Upper lobe of left lung (tissue), 6 donors: ENCODE data around the gene SEC62. TPM values are rescaled to one million over a fixed set of nuclear protein-coding genes. Genes with fewer than 3 reads are reported as not detected.

Experiments used
- ATAC-seq, 2 donors: fragments of 200-7000 bp; cut with Tn5 transposase; one replicate each; pipeline ENCODE4 v1.9.1; 2022; ENCODE audit warnings: mild to moderate bottlenecking in 2 of 2, moderate library complexity in 2 of 2; ENCODE audit not compliant: low FRiP score in 2 of 2
- DNase-seq, 2 donors: peaks; one replicate each; pipeline ENCODE4 v3.0.0-alpha.2; 2019 to 2020
- H3K27ac ChIP-seq, 4 donors: fragments of 200-600 bp; sonication (generic); one replicate each; pipeline ENCODE4 v1.5.1; 2016 to 2019
- H3K27me3 ChIP-seq, 4 donors: fragments of 200-600 bp; sonication (generic); one replicate each; pipeline ENCODE4 v1.5.1; 2017 to 2019
- H3K36me3 ChIP-seq, 4 donors: fragments of 200-600 bp; sonication (generic); one replicate each; pipeline ENCODE4 v1.5.1; 2016 to 2019
- H3K4me1 ChIP-seq, 4 donors: fragments of 200-600 bp; sonication (generic); one replicate each; pipeline ENCODE4 v1.5.1; 2018 to 2019
- H3K4me3 ChIP-seq, 4 donors: fragments of 200-600 bp; sonication (generic); one replicate each; pipeline ENCODE4 v1.5.1; 2017 to 2019; ENCODE audit warnings: mild to moderate bottlenecking in 2 of 4, moderate library complexity in 1 of 4
- H3K9me3 ChIP-seq, 4 donors: fragments of 200-600 bp; sonication (generic); one replicate each; pipeline ENCODE4 v1.5.1; 2018 to 2019
- CTCF ChIP-seq, 6 experiments: fragments of 450-650 bp in 4 of 6; fragments of 200-600 bp in 2 of 6; sonication (generic) in 2 of 6; IDR thresholded peaks; one replicate each; pipeline ENCODE4 v1.5.1; 2016 to 2019; ENCODE audit warnings: antibody characterized with exemption in 6 of 6
- EP300 ChIP-seq, 4 donors: sonication (generic); formaldehyde crosslinking; IDR thresholded peaks; one replicate each; pipeline ENCODE4 v1.5.1; 2017; ENCODE audit warnings: antibody characterized with exemption in 4 of 4, control low read depth in 2 of 4
- POLR2A ChIP-seq, 4 donors: fragments of 450-650 bp; IDR thresholded peaks; one replicate each; pipeline ENCODE4 v1.5.1; 2016 to 2017; ENCODE audit warnings: antibody characterized with exemption in 4 of 4, mild to moderate bottlenecking in 2 of 4
- POLR2AphosphoS5 ChIP-seq, 2 donors: sonication (generic); formaldehyde crosslinking; IDR thresholded peaks; one replicate each; pipeline ENCODE4 v1.5.1; 2017; ENCODE audit warnings: antibody characterized with exemption in 2 of 2
- WGBS, 2 donors: methylation state at CpG; one replicate each; pipeline ENCODE4 v1.1.5; 2017 to 2018; 5-methylcytosine and 5-hydroxymethylcytosine counted together
- total RNA-seq, 6 donors: library from RNA; depleted of rRNA in 4 of 6; stranded (reverse); fragments of >200 nt in 4 of 6; gene quantifications; one replicate each; pipeline versions ENCODE4 v1.1.0 to v1.2.1, GENCODE V29; 2016 to 2021
- donor health status: DM: no; HTN: no; CAD: no; lungs with moderate emphysema.
- donor health status: DM: no; HTN: yes; CAD: no; lungs with severe emphysema.

SEC62 gene
- total RNA-seq, 6 donors from 2014 or later: 30.0 to 129 (median 72.9) TPM

- TF ChIP-seq POLR2AphosphoS5 (IDR thresholded peaks at IDR 0.05): no peak
- TF ChIP-seq EP300 (IDR thresholded peaks at IDR 0.05): no peak
- TF ChIP-seq CTCF (IDR thresholded peaks at IDR 0.05): no peak
- no peak for TF ChIP-seq POLR2A (IDR thresholded peaks at IDR 0.05)
- Histone ChIP-seq H3K27ac (no peak overlapping the region), H3K27me3 (no peaks in the 10 kb centered on the region), H3K36me3 (peaks cover 9 to 61% (median 24%) of the 10 kb centered on the region in 4 donors), H3K9me3 (no peaks in the 10 kb centered on the region), H3K4me3 (no peak overlapping the region), H3K4me1 (no peaks in the 10 kb centered on the region)
- DNase-seq (no peak), ATAC-seq (no peak)
- 92 to 93% methylated on average over 3 of the region's 3 CpGs for WGBS, 2 donors
Observed at GRCh38 chr3:169993761-169994160, 27.2 kb downstream of the SEC62 start.

GRCh38 chr3:169996063-169996462, 29.5 kb downstream of the SEC62 start:
- ATAC-seq (no peak), DNase-seq (no peak)
- H3K27me3 ChIP-seq: no peaks in the 10 kb centered on the region
- TF ChIP-seq CTCF (IDR thresholded peaks at IDR 0.05) (no peak), POLR2A (IDR thresholded peaks at IDR 0.05) (no peak), POLR2AphosphoS5 (IDR thresholded peaks at IDR 0.05) (no peak), EP300 (IDR thresholded peaks at IDR 0.05) (no peak)
- peaks cover 9 to 42% (median 15%) of the 10 kb centered on the region in 4 donors for H3K36me3 ChIP-seq
- no peaks in the 10 kb centered on the region for H3K4me1 ChIP-seq
- no peak overlapping the region for H3K4me3 ChIP-seq
- no peaks in the 10 kb centered on the region for H3K9me3 ChIP-seq
- peak overlapping the region in 1 of 4 donors; percentile 32 for H3K27ac ChIP-seq
- 93 to 96% methylated on average over 2 of the region's 2 CpGs for WGBS, 2 donors

- Histone ChIP-seq H3K4me3 (no peak overlapping the region), H3K4me1 (peaks cover 0 to 9% (median 8%) of the 10 kb centered on the region in 4 donors), H3K27ac (no peak overlapping the region), H3K9me3 (no peaks in the 10 kb centered on the region), H3K27me3 (no peaks in the 10 kb centered on the region), H3K36me3 (peaks cover 3 to 17% (median 6%) of the 10 kb centered on the region in 4 donors)
- TF ChIP-seq EP300 (IDR thresholded peaks at IDR 0.05) (peak in 1 of 4 donors; percentile 93), POLR2A (IDR thresholded peaks at IDR 0.05) (no peak), POLR2AphosphoS5 (IDR thresholded peaks at IDR 0.05) (peak in 1 of 2 donors; percentile 72), CTCF (IDR thresholded peaks at IDR 0.05) (peak in 1 of 6 experiments; percentile 7)
- 30 to 35% methylated on average over 2 of the region's 2 CpGs for whole genome bisulfite sequencing, 2 donors
- no peak for DNase-seq
- peak; percentile 37 to 70 for ATAC-seq
Observed at GRCh38 chr3:169998668-169999131, 32.1 kb downstream of the SEC62 start.

- Histone ChIP-seq H3K27me3 (no peaks in the 10 kb centered on the region), H3K36me3 (peaks cover 3 to 13% (median 4%) of the 10 kb centered on the region in 4 donors), H3K4me3 (no peak overlapping the region), H3K27ac (no peak overlapping the region), H3K4me1 (peaks cover 0 to 10% (median 8%) of the 10 kb centered on the region in 4 donors), H3K9me3 (no peaks in the 10 kb centered on the region)
- ATAC-seq (no peak), DNase-seq (no peak)
- WGBS, 2 donors: 97 to 100% methylated on average over 1 of the region's 1 CpG
- TF ChIP-seq CTCF (IDR thresholded peaks at IDR 0.05): no peak
- no peak for TF ChIP-seq POLR2AphosphoS5 (IDR thresholded peaks at IDR 0.05)
- TF ChIP-seq POLR2A (IDR thresholded peaks at IDR 0.05): no peak
- TF ChIP-seq EP300 (IDR thresholded peaks at IDR 0.05): no peak
Observed at GRCh38 chr3:169999433-169999832, 32.8 kb downstream of the SEC62 start.

GRCh38 chr3:170000051-170000450, 33.4 kb downstream of the SEC62 start:
- WGBS, 2 donors: 100% methylated on average over 2 of the region's 2 CpGs

More at GRCh38 chr3:170000051-170000450, 33.4 kb downstream of the SEC62 start:
- ATAC-seq: no peak
- Histone ChIP-seq H3K4me1 (peaks cover 0 to 10% (median 8%) of the 10 kb centered on the region in 4 donors), H3K4me3 (no peak overlapping the region), H3K36me3 (peaks cover 3 to 13% (median 4%) of the 10 kb centered on the region in 4 donors), H3K27ac (no peak overlapping the region), H3K9me3 (no peaks in the 10 kb centered on the region), H3K27me3 (no peaks in the 10 kb centered on the region)
- no peak for TF ChIP-seq POLR2A (IDR thresholded peaks at IDR 0.05)
- no peak for TF ChIP-seq CTCF (IDR thresholded peaks at IDR 0.05)
- no peak for TF ChIP-seq EP300 (IDR thresholded peaks at IDR 0.05)
- no peak for TF ChIP-seq POLR2AphosphoS5 (IDR thresholded peaks at IDR 0.05)
- no peak for DNase-seq
